Stimulated activated CD4-positive, alpha-beta T cell treated with anti-CD3 and anti-CD28 coated beads, Interleukin-15, amount 100 ng/mL, for 48 hours (primary cell): Measurements from ENCODE around the gene AHRR.

Experiments used
- DNase-seq, 2 donors: peaks; one replicate each; pipeline ENCODE4 v3.0.0-alpha.2; 2020; ENCODE audit warnings: low read depth in 2 of 2

The AHRR gene

GRCh38 chr5:320524-321229, 837 bp upstream of the AHRR start:
- DNase-seq, result no peak

- DNase-seq, result no peak
Observed at GRCh38 chr5:321726-322251, 275 bp downstream of the AHRR start.

- DNase-seq, result no peak
Observed at GRCh38 chr5:322281-322941, 897 bp downstream of the AHRR start.

- DNase-seq, result no peak
Observed at GRCh38 chr5:322942-323879, 1.7 kb downstream of the AHRR start.

GRCh38 chr5:324736-325612, 3.5 kb downstream of the AHRR start:
- DNase-seq, result no peak

GRCh38 chr5:326109-326508, 4.6 kb downstream of the AHRR start:
- DNase-seq, result no peak

GRCh38 chr5:329121-329735, 7.7 kb downstream of the AHRR start:
- no peak for DNase-seq

GRCh38 chr5:329768-330167, 8.3 kb downstream of the AHRR start:
- no peak for DNase-seq

GRCh38 chr5:332843-333242, 11.3 kb downstream of the AHRR start:
- peak in 1 of 2 donors; percentile 45 for DNase-seq

GRCh38 chr5:333945-334344, 12.4 kb downstream of the AHRR start:
- DNase-seq, result no peak

GRCh38 chr5:334903-335739, 13.6 kb downstream of the AHRR start:
- DNase-seq, result no peak

- DNase-seq, result no peak
Observed at GRCh38 chr5:335740-336038, 14.2 kb downstream of the AHRR start.

- no peak for DNase-seq
Observed at GRCh38 chr5:337563-338130, 16.1 kb downstream of the AHRR start.

- DNase-seq, result no peak
Observed at GRCh38 chr5:342501-343460, 21.3 kb downstream of the AHRR start.

GRCh38 chr5:343461-344401, 22.2 kb downstream of the AHRR start:
- DNase-seq, result peak in 1 of 2 donors; percentile 25

GRCh38 chr5:344668-345067, 23.2 kb downstream of the AHRR start:
- DNase-seq, result no peak

GRCh38 chr5:345404-346195, 24.1 kb downstream of the AHRR start:
- no peak for DNase-seq
